ENCODE data around the gene DICER1.
"Not testable (repeated sequence)": the region's sequence is repeated elsewhere in the genome, so short reads cannot be mapped to it uniquely, and the experiment has no call there.

Gene DICER1

GRCh38 chr14:95185767-95186392 is 28.6 kb upstream of the DICER1 start:
- DNase-seq (ENCODE audit: low read depth in 2 of 2) = no peak

- DNase-seq (ENCODE audit: low read depth in 2 of 2) = no peak
Observed at GRCh38 chr14:95185033-95185766, 27.9 kb upstream of the DICER1 start.

GRCh38 chr14:95184413-95184790 is 27.1 kb upstream of the DICER1 start:
- DNase-seq (ENCODE audit: low read depth in 2 of 2) = no peak

GRCh38 chr14:95183532-95184412 is 26.4 kb upstream of the DICER1 start:
- DNase-seq (ENCODE audit: low read depth in 2 of 2) = no peak

GRCh38 chr14:95183082-95183481 is 25.8 kb upstream of the DICER1 start:
- no peak for DNase-seq (ENCODE audit: low read depth in 2 of 2)

GRCh38 chr14:95182379-95182778 is 25.1 kb upstream of the DICER1 start:
- no peak for DNase-seq (ENCODE audit: low read depth in 2 of 2)

GRCh38 chr14:95180966-95181741 is 23.8 kb upstream of the DICER1 start:
- no peak for DNase-seq (ENCODE audit: low read depth in 2 of 2)

GRCh38 chr14:95175670-95176069 is 18.3 kb upstream of the DICER1 start:
- DNase-seq (ENCODE audit: low read depth in 2 of 2) = not testable (repeated sequence)

GRCh38 chr14:95174184-95174792 is 17.0 kb upstream of the DICER1 start:
- DNase-seq (ENCODE audit: low read depth in 2 of 2) = no peak

- no peak for DNase-seq (ENCODE audit: low read depth in 2 of 2)
Observed at GRCh38 chr14:95173518-95173917, 16.2 kb upstream of the DICER1 start.

GRCh38 chr14:95167177-95167576 is 9.8 kb upstream of the DICER1 start:
- no peak for DNase-seq (ENCODE audit: low read depth in 2 of 2)

- DNase-seq (ENCODE audit: low read depth in 2 of 2) = no peak
Observed at GRCh38 chr14:95165517-95165916, 8.2 kb upstream of the DICER1 start.

- DNase-seq (ENCODE audit: low read depth in 2 of 2) = no peak
Observed at GRCh38 chr14:95164506-95164905, 7.2 kb upstream of the DICER1 start.

GRCh38 chr14:95163666-95164065 is 6.3 kb upstream of the DICER1 start:
- no peak for DNase-seq (ENCODE audit: low read depth in 2 of 2)

GRCh38 chr14:95163132-95163531 is 5.8 kb upstream of the DICER1 start:
- DNase-seq (ENCODE audit: low read depth in 2 of 2) = no peak

- DNase-seq (ENCODE audit: low read depth in 2 of 2) = no peak
Observed at GRCh38 chr14:95162641-95163040, 5.3 kb upstream of the DICER1 start.

- DNase-seq (ENCODE audit: low read depth in 2 of 2) = no peak
Observed at GRCh38 chr14:95157048-95157326, 342 bp downstream of the DICER1 start.

GRCh38 chr14:95156161-95157047 is 925 bp downstream of the DICER1 start:
- DNase-seq (ENCODE audit: low read depth in 2 of 2) = peak in 1 of 2 donors; percentile 2

GRCh38 chr14:95155045-95155444 is 2.3 kb downstream of the DICER1 start:
- no peak for DNase-seq (ENCODE audit: low read depth in 2 of 2)

- DNase-seq (ENCODE audit: low read depth in 2 of 2) = no peak
Observed at GRCh38 chr14:95153866-95154265, 3.5 kb downstream of the DICER1 start.

- DNase-seq (ENCODE audit: low read depth in 2 of 2) = no peak
Observed at GRCh38 chr14:95151561-95151960, 5.8 kb downstream of the DICER1 start.

Data from stimulated activated CD4-positive, alpha-beta T cell treated with anti-CD3 and anti-CD28 coated beads, Interleukin-1b, Interleukin-23, amount 100 ng/mL, for 1 hour (primary cell).